Measurements from ENCODE around the gene RPAP2. TPM values are rescaled to one million over a fixed set of nuclear protein-coding genes. Genes with fewer than 3 reads are reported as not detected.
A peak's percentile ranks its signal among the peaks of the same experiment; 100 is the strongest.

RPAP2 gene
- total RNA-seq, 3 donors from 2014 or later: 17.1 to 33.5 (median 22.6) TPM

DNA sequence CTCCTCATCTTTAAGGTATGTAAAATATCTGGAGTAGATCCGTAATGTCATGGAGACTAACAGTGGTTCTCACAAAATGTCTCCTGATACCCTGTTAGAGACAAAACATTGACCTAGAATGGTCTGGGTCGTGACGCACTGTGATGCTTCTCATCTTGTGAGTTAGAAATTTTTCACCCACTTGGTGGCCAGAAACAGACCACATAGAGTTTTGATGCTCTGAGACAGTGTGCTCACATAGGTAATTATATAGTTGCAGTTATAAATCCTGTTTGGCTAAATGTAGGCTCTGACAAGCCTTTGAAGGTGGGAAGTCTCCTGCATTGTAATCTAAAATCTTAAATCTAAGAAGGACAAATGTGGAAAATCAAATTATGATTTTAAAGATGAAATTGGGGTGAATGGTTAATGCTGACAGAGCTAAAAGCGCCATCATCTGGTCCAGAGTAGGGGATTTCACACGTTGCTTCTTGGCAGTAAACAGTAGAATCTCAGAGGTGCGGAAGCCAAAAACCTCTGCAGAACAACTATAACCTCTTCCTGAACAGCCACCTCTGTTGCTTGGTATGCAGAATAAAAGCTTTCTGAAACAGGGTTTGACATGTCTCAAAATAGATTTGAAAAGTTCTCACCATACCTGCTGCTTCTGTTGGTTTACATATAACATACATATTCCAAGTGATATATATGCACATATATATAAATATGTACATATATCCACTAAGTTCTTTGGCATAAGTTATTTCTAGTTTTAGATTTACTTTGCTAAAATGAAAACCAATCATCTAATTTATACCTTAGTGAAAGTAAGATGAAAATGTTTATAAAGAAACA lies 17.1 kb downstream of the RPAP2 start:
- peak; percentile 77 for ATAC-seq
- H3K4me3 ChIP-seq: no peak overlapping the region
- DNase-seq: peak in 1 of 3 donors; percentile 23
- intact Hi-C loops (cut with DNase I, micrococcal nuclease): no loop called here
- H3K4me1 ChIP-seq (ENCODE audit: low read depth): no peaks in the 10 kb centered on the region
- TF ChIP-seq, protein P1, sequence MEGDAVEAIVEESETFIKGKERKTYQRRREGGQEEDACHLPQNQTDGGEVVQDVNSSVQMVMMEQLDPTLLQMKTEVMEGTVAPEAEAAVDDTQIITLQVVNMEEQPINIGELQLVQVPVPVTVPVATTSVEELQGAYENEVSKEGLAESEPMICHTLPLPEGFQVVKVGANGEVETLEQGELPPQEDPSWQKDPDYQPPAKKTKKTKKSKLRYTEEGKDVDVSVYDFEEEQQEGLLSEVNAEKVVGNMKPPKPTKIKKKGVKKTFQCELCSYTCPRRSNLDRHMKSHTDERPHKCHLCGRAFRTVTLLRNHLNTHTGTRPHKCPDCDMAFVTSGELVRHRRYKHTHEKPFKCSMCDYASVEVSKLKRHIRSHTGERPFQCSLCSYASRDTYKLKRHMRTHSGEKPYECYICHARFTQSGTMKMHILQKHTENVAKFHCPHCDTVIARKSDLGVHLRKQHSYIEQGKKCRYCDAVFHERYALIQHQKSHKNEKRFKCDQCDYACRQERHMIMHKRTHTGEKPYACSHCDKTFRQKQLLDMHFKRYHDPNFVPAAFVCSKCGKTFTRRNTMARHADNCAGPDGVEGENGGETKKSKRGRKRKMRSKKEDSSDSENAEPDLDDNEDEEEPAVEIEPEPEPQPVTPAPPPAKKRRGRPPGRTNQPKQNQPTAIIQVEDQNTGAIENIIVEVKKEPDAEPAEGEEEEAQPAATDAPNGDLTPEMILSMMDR (IDR thresholded peaks at IDR 0.05): no peak
- no peaks in the 10 kb centered on the region for H3K36me3 ChIP-seq (ENCODE audit: low read depth)
- no peaks in the 10 kb centered on the region for H3K9me3 ChIP-seq

DNA sequence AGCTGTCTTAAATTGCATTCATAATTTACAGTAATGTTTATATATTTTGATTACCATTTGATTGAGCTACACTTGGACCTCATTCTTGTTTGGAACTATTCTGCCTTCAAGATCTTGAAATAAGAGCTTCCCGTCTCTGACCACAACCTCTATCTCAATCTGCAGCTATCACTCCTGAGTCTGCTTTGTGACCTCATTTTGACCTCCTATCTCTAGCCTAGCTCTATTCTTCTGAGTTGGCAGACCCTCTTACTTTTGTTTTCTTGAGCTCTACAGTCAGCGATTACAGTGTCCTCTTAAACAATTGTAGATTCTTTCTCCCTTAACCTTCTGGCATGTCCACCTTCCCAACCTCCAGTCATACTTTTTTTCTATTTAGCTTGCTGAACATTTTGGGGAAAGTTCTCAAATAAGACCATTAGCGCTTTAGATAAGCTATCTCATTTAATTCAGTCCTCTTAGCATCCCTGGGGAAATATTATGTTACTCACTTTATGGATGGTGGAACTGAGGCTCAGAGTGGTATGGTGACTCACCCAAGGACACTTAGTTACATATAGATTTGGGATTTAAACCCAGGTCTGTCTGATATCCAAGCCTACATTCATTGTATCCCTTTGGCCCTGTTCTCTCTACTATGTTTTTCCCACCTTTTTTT lies 19.1 kb downstream of the RPAP2 start:
- no peaks in the 10 kb centered on the region for H3K36me3 ChIP-seq (ENCODE audit: low read depth)
- H3K4me1 ChIP-seq (ENCODE audit: low read depth): no peaks in the 10 kb centered on the region
- TF ChIP-seq, protein P1 (IDR thresholded peaks at IDR 0.05): no peak
- no peaks in the 10 kb centered on the region for H3K9me3 ChIP-seq
- ATAC-seq: peak; percentile 46
- no peak for DNase-seq
- no peak overlapping the region for H3K4me3 ChIP-seq
- intact Hi-C loops (cut with DNase I, micrococcal nuclease): no loop called here

DNA sequence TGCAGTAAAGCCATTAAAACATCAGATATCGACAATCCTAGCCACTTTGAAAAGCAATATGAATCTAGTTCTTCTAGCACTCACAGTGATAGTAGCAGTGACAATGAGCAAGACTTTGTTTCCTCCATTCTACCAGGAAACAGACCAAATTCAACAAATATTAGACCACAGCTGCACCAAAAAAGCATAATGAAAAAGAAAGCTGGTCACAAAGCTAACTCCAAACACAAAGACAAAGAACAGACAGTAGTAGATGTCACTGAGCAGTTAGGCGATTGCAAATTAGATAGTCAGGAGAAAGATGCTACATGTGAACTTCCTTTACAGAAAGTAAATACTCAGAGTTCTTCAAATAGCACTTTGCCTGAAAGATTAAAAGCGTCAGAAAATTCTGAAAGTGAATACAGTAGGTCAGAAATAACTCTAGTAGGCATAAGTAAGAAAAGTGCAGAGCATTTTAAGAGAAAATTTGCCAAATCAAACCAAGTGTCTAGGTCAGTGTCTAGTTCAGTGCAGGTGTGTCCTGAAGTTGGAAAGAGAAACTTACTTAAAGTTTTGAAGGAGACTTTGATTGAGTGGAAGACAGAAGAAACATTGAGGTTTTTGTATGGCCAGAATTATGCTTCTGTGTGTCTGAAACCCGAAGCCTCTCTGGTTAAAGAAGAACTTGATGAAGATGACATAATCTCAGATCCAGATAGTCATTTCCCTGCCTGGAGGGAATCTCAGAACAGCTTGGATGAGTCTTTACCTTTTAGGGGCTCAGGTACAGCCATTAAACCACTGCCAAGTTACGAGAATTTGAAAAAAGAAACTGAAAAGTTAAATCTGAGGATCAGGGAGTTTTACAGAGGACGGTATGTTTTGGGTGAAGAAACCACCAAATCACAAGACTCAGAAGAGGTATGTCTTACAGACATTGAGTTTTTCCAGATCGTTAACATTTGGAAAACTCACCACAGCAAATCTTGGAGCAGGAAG lies 24.9 kb downstream of the RPAP2 start:
- Histone ChIP-seq H3K4me1 (ENCODE audit: low read depth) (no peaks in the 10 kb centered on the region), H3K9me3 (peaks cover 23% of the 10 kb centered on the region), H3K36me3 (ENCODE audit: low read depth) (no peaks in the 10 kb centered on the region), H3K4me3 (no peak overlapping the region)
- TF ChIP-seq, protein P1 (IDR thresholded peaks at IDR 0.05): no peak
- DNase-seq (no peak), ATAC-seq (no peak)
- intact Hi-C loops (cut with DNase I, micrococcal nuclease): no loop called here

DNA sequence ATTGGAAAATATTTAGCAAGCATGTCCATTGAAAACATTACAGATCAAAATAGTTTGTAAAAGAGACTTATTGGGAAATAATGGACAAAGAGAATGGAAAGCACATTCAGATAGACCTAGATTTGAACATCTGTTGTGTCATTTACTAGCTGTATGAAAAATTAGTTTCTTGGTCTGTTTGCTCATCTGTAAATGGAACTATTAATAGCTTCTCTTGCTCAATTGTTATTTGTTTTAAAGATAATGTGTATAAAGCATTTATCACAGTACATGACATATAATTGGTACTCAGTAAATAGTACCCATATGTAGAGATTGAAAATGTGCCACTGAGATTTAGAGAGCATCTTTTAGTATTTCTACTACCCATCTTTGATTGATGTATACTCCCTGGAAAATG lies 25.9 kb downstream of the RPAP2 start:
- Histone ChIP-seq H3K9me3 (peaks cover 23% of the 10 kb centered on the region), H3K4me3 (no peak overlapping the region), H3K4me1 (ENCODE audit: low read depth) (no peaks in the 10 kb centered on the region), H3K36me3 (ENCODE audit: low read depth) (no peaks in the 10 kb centered on the region)
- intact Hi-C loops (cut with DNase I, micrococcal nuclease): no loop called here
- ATAC-seq: no peak
- TF ChIP-seq, protein P1 (IDR thresholded peaks at IDR 0.05): no peak
- no peak for DNase-seq

DNA sequence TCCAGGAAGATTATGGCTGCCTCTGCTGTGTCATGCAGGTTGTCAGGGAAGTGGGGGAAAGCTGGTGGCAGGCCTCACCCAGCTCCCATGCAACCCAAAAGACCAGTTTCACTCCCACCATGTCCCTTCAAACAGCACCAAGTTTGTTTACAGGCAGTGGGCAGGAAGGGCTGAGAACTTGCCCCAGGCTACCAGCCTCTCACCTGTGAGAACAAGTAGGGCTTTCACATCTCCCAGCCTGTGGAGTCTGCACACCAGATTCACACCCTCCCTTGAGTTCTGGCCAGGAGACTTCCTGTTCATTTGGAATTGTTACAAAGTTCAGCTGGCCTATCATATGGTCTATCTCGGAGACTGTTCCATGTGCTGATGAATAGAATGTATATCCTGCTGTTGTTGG lies 27.8 kb downstream of the RPAP2 start:
- Histone ChIP-seq H3K4me3 (no peak overlapping the region), H3K36me3 (ENCODE audit: low read depth) (no peaks in the 10 kb centered on the region), H3K9me3 (peaks cover 23% of the 10 kb centered on the region), H3K4me1 (ENCODE audit: low read depth) (no peaks in the 10 kb centered on the region)
- intact Hi-C loops (cut with DNase I, micrococcal nuclease): no loop called here
- ATAC-seq (no peak), DNase-seq (no peak)
- TF ChIP-seq, protein P1 (IDR thresholded peaks at IDR 0.05): no peak
